Fibroblast of pulmonary artery (primary cell): Measurements from ENCODE around the gene NCOA5.
A peak's percentile ranks its signal among the peaks of the same experiment; 100 is the strongest.

Source experiments
- DNase-seq: peaks from one replicate; pipeline ENCODE4 v3.0.0-alpha.2; 2010; ENCODE audit warnings: low read depth
- H3K4me3 ChIP-seq: replicated peaks from 2 replicates; pipeline ENCODE4 v1.5.1; 2011; ENCODE audit warnings: low read depth, mild to moderate bottlenecking, control low read depth, low read length, moderate library complexity
- CTCF ChIP-seq: IDR thresholded peaks from 2 replicates; pipeline ENCODE4 v1.5.1; 2011; ENCODE audit warnings: mild to moderate bottlenecking, control low read depth, low read length, inconsistent platforms; ENCODE audit errors: missing control alignments

The NCOA5 gene

GRCh38 chr20:46031701-46032254 lies 58.0 kb downstream of the NCOA5 start:
- TF ChIP-seq CTCF: no peak
- H3K4me3 ChIP-seq: no peak overlapping the region
- no peak for DNase-seq

- no peak for TF ChIP-seq CTCF
- H3K4me3 ChIP-seq: no peak overlapping the region
- DNase-seq: no peak
Observed at GRCh38 chr20:46031014-46031569, 58.7 kb downstream of the NCOA5 start.

GRCh38 chr20:46030284-46031013 lies 59.3 kb downstream of the NCOA5 start:
- DNase-seq: no peak
- no peak for TF ChIP-seq CTCF
- no peak overlapping the region for H3K4me3 ChIP-seq

- H3K4me3 ChIP-seq: no peak within 1 kb of the TSS
- TF ChIP-seq CTCF: no peak
- no peak for DNase-seq
Observed at GRCh38 chr20:46028772-46029371, 60.9 kb downstream of the NCOA5 start, which contains the start of gene SLC12A5. Gene SLC12A5, plus strand, starts transcription at chr20:46029215. Its CDS starts 130 bp downstream, at chr20:46029345.

- no peak for TF ChIP-seq CTCF
- no peak overlapping the region for H3K4me3 ChIP-seq
- DNase-seq: no peak
Observed at GRCh38 chr20:46028110-46028509, 61.7 kb downstream of the NCOA5 start.

GRCh38 chr20:46027245-46027853 lies 62.4 kb downstream of the NCOA5 start:
- no peak overlapping the region for H3K4me3 ChIP-seq
- no peak for TF ChIP-seq CTCF
- peak; percentile 72 for DNase-seq
